HG03457 (cell line): ENCODE measurements around the gene ZDHHC6.
"Not testable (repeated sequence)": the region's sequence is repeated elsewhere in the genome, so short reads cannot be mapped to it uniquely, and the experiment has no call there.

ENCODE experiments used
- ATAC-seq: cut with Tn5 transposase; IDR thresholded peaks from one replicate; pipeline ENCODE4 v1.9.1; 2021; ENCODE audit warnings: moderate number of reproducible peaks; ENCODE audit not compliant: unreplicated experiment

Gene ZDHHC6

GRCh38 chr10:112446055-112446854 is 459 bp downstream of the ZDHHC6 start:
- no peak for ATAC-seq

DNA sequence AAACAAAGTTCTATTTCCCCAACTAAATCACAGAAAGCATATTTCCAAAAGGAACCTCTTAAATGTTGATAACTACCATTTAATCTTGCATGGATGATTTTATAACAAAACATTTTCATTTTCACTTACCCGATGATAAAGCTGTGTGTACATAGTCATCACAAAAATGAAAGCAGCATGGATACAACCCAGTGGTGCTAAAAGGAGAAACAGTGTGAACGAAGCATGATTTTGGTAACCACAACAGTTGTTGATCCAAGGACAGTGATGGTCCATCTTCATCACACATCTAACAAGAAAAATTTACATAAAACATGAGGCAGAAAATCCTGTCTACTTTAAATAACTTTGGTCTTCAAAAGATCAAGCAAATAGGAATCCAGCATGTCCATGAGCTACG is 4.7 kb downstream of the ZDHHC6 start:
- no peak for ATAC-seq

- no peak for ATAC-seq
These were observed 5.2 kb downstream of the ZDHHC6 start for GRCh38 chr10:112441520-112441919.

DNA sequence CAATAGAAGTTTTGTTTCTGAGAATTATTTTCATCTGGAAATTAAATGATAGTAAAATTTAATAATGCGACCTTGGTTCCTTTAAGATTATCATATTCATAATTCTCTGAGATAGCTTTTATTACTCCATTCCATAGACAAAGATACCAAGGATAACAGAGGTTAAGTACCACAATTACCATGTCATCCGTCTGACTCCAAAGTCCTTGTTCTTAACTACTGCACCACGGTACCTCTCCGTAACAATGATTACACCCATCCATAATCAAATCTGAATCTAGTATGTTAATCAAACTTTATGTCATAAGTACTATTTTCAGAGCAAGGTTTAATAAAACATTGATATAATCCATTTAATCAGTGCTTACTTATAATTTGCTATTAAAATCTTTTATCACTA is 8.4 kb downstream of the ZDHHC6 start:
- ATAC-seq = no peak

- ATAC-seq = no peak
These were observed 11.6 kb downstream of the ZDHHC6 start for GRCh38 chr10:112434988-112435619.

DNA sequence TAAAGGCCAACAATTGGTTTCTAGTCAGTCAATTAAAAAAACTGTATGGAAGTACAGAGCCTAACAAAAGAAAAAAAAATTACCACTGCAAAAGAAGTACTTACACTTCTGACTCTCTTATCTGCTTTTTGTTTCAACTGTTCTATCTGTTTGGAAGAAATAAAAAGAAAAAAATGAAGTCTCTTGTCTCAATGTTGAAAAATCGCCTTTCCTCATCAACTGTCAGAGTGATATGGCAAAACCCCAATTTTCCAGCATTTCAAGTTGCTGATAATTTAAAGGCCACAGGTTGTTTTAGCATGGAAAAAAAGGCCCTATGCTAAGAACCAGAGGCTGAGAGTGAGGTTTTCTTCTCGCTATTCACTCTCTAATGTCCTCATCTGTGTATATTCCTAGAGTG is 13.6 kb downstream of the ZDHHC6 start:
- no peak for ATAC-seq

DNA sequence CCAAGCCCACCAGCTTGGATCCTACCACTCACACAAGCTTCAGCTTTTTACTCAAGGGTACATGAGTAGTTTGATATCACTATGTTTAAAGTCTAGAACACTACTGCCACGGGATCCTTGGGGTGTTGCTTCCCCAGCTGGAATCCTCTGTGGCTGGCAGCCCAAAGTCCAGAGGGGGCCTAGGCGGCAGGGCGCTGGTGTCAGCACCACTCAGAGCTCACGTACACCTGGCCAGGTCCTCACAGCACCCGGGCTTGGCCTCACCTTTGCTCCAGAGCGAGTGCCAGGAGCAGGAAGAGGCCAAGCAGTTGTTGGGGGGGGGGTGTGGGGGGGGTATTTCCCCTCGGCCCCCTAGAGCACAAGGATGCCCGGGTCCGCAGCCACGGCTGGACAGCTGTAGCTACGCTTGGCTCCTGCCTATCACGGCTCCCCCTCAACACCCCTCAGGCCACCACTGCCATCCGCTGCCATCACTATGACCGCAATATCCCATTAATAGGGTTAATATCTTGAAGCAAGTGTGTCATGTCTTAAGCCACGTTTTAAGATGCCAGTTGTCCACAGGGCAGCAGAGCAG is 17.0 kb downstream of the ZDHHC6 start:
- no peak for ATAC-seq

GRCh38 chr10:112429147-112429546 is 17.6 kb downstream of the ZDHHC6 start:
- ATAC-seq = no peak

DNA sequence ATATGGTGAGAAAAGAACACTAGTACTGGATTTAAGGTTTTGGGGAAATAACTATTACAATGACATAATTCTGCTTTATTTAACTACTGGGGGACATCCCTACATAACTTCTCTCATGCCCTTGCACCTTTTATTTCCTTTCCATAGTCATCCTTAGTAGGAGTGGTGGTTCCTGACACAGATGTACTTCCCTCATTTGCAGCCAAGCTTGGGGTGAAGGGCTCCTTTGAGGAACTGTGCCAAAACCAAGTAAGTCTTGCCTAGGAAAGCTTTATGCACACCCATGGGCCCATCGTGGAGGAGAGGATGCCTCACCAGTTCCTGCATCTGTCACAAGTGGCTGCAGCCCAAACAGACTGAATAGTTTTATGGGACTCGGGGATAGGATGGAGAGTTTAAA is 20.6 kb downstream of the ZDHHC6 start:
- ATAC-seq = no peak

- no peak for ATAC-seq
These were observed 22.1 kb downstream of the ZDHHC6 start for GRCh38 chr10:112424651-112425050.

- ATAC-seq = no peak
These were observed 25.0 kb downstream of the ZDHHC6 start for GRCh38 chr10:112421731-112422130.

- no peak for ATAC-seq
These were observed 34.0 kb downstream of the ZDHHC6 start for GRCh38 chr10:112412696-112413095.

DNA sequence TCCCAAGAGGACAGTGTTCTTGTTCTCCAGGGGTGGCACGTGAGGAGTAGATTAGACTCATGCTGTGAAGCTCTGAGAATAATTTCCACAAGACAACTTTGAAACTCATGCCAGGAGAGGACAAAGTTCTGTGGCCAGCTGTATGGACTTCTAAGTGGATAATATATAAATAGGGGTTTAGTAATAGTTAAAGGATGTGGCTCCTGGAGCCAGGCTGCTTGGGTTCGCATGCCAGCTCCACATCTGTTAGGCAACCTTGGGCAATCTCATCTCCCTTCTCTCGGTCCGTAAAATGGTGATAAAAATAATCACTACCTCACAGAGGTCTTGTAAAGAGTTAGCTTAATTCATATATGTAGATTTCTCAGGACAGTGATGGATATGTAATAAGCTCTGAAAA is 37.0 kb downstream of the ZDHHC6 start:
- no peak for ATAC-seq

DNA sequence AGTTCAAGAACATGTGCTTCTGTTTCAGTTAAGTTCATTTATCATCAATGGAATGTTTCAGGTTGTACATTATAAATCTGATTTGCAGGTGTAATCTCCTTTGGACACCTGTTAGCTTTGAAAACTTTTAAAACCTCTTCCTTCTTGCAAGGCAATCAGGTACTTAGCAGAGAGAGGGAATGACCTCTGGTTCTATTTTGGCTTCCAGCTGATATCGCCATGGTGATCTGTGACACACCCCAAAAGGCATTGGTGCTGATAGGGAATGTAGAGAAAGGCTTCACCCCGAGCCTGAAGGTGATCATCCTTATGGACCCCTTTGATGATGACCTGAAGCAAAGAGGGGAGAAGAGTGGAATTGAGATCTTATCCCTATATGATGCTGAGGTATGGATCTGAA is 37.4 kb downstream of the ZDHHC6 start:
- ATAC-seq = no peak

- ATAC-seq = no peak
These were observed 39.0 kb downstream of the ZDHHC6 start for GRCh38 chr10:112407696-112408095.

DNA sequence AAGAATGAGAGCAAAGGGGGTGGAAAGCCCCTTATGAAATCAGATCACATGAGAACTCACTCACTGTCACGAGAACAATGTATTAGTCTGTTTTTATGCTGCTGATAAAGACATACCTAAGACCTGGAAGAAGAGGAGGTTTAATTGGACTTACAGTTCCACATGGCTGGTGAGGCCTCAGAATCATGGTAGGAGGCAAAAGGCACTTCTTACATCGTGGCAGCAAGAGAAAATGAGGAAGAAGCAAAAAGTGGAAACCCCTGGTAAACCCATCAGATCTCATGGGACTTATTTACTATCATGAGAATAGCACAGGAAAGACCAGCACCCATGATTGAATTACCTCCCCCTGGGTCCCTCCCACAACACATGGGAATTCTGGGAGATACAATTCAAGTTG is 39.9 kb downstream of the ZDHHC6 start:
- ATAC-seq = not testable (repeated sequence)

DNA sequence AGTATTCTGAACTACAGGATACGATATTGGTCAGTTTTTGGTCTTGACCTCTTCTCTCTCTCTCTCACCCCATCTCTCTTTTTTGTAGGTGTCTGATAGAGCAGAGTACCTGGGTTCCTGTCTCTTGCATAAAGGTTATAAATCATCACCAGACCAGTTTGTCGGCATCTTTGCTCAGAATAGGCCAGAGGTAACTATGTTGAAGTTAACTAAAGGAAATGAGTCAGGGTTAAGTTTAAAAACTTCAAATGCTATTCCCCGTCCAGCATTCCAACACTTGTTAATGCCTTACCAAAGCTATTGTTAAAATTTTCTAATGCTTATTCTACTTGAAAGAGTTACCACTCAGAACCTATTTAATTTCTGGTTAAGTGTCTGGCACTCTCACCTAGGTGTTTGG is 42.1 kb downstream of the ZDHHC6 start:
- no peak for ATAC-seq

- ATAC-seq = no peak
These were observed 43.8 kb downstream of the ZDHHC6 start for GRCh38 chr10:112402917-112403316.

DNA sequence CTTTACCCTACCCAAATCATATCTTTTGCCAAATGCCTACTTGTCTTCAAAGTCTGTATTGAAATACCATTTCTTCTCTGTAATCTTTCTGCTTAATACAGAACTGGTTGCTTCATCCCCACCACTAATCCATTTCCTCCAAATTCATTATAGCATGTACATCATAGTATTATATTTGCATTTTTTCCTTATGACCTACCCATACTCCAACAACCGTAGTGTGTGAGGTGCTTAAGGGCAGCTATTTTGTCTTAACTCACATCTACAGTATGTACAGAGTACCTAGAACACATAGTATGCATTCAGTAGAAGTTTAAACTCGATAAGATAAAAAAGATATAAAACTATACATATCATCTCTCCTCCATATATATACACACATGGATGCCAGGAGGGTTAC is 49.1 kb downstream of the ZDHHC6 start:
- ATAC-seq = no peak

- ATAC-seq = no peak
These were observed 50.7 kb downstream of the ZDHHC6 start for GRCh38 chr10:112395809-112396530.

DNA sequence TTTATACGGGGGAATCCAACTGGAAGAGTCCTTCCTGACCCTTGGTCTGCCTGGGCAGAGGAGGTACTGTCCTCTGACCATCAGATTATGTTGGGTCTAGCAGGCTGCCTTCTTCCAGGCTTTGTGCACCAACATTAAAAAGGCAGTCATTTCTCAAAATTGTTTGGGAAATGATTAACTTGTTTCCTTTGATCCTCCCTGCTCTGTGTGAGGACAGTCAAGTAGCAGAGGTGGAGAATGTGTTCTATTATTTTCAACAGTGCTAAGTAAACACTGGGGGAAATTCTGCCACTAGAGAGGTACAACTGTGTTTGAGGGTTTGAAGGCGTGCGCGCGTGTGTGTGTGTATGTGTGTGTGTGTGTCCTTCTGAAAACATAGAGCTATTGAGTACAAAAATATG is 52.2 kb downstream of the ZDHHC6 start:
- ATAC-seq = no peak

- ATAC-seq = no peak
These were observed 52.9 kb downstream of the ZDHHC6 start for GRCh38 chr10:112393827-112394226.
